ENCODE results near the gene CHRM1.
"Not testable (repeated sequence)": the region's sequence is repeated elsewhere in the genome, so short reads cannot be mapped to it uniquely, and the experiment has no call there.

Gene CHRM1

DNA sequence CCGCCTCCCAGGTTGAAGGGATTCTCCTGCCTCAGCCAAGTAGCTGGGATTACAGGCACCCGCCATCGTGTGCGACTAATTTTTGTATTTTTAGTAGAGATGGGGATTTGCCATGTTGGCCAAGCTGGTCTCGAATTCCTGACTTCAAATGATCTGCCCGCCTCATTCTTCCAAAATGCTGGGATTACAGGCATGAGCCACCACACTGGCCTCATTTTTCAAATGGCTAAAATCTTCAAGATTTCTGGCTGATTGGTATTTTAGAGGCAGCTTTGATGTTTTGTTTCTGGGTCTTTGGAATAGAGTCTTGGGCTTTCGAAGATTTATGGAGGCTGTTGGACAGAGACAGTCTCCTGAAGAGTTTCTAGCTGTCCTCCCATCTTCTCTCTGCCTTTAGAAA lies 46.3 kb downstream of the CHRM1 start:
- no peak for DNase-seq

DNA sequence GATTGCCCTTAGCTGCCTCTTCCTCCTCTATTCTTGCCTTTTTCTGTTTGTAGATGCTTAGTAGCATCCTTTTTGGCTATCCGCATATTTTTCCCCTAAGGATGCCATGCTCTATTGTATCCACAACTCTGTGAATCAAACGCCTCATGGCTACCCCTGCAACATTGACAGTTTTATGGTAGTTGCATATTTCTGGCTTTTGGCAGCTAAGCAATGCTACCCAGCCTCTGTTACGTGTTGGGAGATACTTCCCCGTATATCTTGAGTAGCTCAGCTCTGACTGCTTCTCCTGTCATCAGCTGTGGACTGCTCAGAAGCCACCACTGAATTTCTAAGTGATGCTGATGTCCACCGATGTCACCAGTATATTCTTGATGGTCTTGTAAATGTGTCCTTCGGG lies 55.5 kb downstream of the CHRM1 start:
- DNase-seq: no peak

DNA sequence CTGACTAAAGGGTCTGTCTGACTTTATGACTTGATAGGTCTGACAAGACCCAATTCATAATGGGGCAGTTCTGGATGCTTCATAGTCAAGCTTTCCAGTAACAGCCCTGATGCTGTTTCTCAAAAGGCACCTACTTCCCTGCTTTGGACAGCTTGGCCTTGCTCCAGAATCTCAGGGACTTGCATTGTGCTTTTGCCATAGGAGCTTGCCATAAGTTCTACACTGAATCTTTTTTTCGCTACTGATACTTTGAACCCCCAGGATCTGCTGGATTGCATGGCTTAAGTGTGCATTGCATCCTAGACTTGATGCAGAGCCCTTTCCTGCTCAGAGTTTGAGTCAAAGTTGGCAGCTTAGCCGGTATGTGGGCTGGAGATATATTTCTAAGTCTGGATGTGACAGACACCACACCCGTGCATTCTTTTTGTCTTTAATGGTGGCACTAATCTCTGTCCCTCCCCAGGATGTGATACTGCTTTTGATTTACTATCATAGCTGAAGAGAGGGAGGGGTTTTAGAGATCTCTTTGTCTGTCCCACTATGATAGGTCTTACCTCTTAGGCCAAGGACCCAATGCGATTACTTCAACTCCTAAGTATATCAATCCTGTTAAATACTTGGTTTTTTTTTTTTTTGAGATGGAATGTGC lies 57.4 kb downstream of the CHRM1 start:
- no peak for DNase-seq

DNA sequence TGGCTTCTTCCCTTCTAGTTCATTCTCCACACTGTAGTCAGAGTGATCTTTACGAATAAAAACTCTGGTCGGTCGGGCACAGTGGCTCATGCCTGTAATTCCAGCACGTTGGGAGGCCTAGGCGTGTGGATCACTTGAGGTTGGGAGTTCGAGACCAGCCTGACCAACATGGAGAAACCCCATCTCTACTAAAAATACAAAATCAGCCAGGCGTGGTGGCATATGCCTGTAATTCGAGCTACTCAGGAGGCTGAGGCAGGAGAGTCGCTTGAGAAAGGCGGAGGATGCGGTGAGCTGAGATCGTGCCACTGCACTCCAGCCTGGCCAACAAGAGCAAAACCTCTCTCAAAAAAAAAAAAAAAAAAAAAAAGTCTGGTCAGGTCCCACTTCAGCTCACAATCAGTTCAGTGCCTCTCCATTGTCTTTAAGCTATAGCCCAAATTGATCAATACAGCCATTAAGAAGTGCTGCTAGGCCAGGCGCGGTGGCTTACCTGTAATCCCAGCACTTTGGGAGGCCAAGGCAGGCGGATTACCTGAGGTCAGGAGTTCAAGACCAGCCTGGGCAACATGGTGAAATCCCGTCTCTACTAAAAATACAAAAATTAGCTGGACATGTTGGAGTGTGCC lies 59.5 kb downstream of the CHRM1 start:
- DNase-seq: not testable (repeated sequence)

DNA sequence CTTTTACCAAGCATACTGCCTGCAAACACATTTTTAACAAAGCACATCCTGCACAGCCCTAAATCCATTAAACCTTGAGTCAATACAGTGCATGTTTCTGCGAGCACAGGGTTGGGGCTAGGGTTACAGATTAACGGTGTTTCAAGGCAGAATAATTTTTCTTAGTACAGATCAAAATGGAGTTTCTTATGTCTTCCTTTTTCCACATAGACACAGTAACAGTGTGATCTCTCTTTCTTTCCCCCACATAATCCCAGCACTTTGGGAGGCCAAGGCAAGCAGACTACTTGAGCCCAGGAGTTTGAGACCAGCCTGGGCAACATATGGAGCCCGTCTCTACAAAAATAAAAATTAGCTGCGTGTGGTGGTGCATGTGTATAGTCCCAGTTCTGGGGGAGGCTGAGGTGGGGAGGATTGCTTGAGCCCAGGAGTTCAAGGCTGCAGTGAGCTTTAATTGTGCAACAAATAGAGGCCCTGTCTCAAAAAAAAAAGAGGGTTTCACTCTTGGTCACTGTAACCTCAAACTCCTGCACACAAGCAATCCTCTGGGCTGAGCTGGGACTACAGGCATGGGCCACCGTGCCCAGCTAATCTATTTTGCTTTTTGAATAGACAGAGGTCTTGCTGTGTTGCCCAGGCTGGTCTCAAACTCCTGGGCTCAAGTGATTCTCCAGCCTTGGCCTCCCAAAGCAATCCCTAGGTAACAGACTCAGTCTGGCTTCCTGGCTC lies 60.2 kb downstream of the CHRM1 start:
- DNase-seq: no peak

DNA sequence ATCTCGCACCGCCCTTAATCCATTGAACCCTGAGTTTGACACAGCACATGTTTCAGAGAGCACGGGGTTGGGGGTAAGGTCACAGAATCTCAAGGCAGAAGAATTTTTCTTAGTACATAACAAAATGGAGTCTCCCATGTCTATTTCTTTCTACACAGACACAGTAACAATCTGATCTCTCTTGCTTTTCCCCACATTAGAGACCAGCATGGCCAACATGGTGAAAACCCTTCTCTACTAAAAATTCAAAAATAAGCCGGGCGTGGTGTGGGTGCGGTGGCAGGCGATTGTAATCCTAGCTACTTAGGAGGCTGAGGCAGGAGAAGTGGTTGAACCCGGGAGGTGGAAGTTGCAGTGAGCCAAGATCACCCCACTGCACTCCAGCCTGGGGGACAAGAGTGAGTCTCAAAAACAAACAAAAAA lies 61.9 kb downstream of the CHRM1 start:
- not testable (repeated sequence) for DNase-seq
